Right forelimb (tissue), 1 donor: Measurements from ENCODE around the gene AFAP1L1.

Experiments used
- DNase-seq: peaks from one replicate; pipeline ENCODE4 v3.0.0-alpha.2; 2018

AFAP1L1 gene

DNA sequence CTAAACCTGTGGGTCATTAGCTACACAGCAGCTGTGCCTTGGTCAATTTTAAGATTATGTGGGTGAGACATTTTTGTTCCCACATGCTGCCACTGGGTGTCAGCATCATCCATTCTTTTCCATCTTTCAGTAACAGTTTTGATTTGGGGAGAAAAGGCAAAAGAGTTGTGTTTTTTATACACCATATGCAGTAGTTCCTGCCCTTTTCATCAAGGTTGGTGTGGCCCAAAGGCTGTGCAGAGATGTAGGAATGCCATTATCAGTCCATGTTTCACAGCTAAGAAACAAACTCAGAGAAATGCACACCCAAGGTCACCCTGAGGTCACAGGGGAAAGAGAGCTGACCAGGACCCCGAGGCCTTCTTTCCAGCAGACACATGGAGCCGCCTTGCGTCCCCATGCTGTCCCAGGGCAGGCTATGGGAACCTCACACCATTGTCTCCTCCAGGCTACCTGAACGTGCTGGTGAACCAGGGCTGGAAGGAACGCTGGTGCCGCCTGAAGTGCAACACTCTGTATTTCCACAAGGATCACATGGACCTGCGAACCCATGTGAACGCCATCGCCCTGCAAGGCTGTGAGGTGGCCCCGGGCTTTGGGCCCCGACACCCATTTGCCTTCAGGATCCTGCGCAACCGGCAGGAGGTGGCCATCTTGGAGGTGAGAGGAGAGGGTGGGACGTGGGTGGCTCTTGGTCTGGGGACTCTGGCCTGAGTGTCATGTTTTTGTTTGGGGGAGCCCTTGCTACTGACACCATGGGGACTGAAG is 45.8 kb downstream of the AFAP1L1 start:
- no peak for DNase-seq

DNA sequence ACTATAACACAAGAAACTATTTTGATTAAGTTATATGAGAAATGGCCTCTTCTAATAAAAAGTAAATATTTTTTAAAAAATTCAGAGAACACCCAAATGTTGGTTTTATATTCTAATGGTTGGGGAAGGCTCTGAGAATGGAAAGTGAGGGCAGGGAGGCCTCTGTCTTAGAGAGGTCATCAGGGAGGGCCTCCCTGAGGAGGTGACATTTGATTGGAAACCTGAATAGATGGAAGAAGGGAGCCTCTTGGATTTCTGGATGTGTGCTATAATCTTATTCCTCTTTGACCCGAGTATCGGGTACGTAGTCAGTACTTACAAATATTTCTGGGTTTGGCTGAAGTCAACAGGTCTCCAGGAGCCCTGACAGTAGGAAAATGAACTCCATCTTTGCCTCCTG is 47.5 kb downstream of the AFAP1L1 start:
- DNase-seq: no peak

DNA sequence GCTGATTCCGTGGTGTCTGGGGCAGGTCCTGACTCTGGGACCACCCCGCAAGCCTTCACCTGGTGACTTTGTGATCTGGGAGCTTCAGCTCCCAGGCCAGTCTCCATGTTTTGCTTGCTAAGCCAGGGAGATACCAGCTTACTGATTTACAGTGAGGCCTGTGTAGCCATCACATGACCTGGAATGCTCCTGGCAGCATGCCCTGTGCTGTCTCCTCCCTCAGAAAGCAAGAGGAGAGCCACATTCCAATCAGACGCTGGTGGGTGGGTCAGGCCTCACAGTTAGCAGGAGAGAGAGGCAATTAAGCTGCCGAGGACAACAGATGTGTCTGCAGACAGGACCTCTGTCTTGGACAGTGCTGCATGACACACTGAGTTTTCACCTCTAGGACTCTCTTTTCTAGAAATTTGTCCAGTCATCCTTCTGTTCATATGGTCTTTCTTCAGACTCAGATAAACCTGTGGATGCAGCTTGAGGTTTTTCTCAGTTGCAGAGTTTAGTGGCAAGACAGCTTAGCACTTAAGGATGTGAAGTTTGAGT is 49.2 kb downstream of the AFAP1L1 start:
- peak; percentile 79 for DNase-seq

DNA sequence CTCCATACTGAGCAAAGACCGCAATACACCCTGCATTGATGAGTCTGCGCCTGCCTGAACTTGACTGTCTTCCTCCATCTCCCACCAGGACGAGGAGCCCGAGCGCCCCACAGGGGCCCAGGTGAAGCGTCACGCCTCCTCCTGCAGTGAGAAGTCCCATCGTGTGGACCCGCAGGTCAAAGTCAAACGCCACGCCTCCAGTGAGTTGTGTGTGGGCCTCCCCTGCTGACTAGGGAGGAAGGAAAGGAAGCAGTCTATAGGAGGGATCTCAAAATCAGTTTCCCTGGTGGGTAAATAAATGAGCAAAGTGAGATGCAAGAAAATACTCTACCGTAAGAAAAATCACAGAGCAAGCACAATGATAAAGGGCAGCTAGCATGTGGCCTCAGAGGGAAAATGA is 50.9 kb downstream of the AFAP1L1 start:
- no peak for DNase-seq

DNA sequence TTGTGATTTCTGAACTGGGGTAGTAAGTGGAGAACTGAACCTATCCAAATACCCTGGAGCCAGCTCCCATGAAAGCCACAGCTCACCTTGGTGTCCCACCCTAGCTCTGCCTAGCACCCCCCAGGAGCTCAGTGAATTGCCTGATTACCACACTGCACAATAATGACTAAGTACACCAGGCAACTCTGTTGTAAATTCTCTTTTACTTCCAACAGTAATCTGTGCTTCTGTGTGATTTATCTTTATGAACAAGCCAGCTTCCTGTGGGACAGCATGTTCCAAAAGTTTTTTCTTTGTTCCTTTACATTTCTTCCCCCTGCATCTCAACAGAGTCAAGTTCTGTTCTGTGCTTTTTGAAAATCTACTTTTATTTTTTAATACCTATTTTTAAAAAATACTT is 51.6 kb downstream of the AFAP1L1 start:
- DNase-seq: no peak

DNA sequence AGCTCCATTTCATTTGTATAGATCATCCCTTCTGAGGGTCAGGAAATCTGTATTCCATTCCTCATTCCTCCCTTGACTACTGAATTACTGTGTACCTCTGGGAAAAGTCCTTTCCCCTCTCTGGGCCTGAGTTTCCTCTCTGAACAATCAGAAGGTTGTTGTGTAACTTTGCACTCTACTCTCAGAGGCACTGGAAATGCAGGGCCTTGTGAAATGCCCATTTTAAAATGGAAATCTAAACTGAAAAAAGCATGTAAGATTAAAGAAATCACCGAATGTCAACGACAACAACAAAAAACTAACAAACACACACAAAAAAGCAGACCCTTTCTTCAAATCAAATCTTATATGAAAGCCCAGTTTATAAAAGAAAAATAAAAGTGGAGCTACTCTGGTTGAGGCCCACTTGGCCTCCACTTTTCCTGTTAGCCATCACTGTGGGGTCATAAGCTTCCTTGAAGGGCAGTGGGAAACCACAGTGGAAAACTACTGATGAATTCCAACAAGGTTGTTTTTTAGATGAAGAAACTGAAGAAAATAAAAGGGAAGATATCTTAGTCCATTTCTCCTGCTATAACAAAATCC is 52.1 kb downstream of the AFAP1L1 start:
- no peak for DNase-seq

DNA sequence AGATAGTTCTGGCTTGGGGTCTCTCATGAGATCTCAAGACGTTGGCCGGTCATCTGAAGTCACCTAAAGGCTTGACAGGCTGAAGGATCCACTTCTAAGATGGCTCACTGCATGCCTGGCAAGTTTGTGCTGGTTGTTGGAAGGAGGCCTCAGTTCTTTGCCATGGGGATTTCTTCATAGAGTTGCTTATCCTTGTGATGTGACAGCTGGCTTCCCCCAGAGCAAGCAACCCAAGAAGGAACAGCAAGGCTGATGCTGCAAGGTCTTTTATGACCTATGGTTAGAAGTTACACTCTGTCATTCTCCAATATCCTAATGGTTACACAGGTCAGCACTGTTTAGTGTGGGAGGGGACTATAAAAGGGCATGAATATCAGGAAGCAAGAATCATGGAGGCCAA is 53.0 kb downstream of the AFAP1L1 start:
- DNase-seq: no peak

DNA sequence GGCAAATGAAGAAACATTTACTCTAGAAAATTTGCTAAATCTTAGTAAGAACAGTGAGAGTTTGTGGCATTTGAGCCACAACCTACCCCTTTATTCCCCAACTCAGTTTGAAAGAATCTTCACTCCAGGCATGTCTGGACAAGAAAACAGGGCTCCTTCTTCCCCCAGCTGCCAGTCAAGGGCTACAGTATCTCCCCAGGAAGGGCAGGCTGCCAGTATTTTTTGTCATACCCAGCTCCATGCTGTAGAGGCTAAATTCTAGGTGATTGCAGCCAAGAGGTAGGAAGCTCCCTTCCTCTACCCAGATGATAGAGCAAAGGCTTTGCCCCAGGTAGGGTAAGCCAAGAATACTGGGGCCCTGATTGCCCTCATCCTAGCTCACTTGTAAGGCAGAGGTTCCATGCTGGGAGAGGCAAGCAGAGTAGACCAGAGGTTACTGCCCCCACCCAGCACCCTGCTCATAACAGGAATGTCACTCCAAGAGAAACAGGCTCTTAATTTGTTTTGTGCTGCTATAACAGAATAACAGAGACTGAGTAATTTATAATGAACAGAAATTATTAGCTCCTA is 53.6 kb downstream of the AFAP1L1 start:
- DNase-seq: no peak

DNA sequence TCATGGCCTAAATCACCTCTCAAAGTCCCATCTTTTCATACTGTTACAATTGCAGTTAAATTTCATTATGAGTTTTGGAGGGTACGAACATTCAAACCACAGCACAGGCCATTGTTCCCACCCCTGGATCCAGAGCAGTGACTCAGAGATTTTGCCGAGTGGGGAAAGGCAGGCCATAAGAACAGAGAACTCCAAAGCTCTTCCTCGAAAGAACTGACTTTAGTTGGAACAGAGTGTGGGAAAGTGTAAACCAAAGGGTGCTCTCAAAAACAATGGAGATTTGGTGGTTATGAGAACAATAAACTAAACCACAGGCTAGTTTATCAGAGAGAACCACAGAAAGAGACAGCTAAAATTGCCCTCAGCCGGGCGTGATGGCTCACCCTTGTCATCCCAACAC is 54.2 kb downstream of the AFAP1L1 start:
- no peak for DNase-seq

DNA sequence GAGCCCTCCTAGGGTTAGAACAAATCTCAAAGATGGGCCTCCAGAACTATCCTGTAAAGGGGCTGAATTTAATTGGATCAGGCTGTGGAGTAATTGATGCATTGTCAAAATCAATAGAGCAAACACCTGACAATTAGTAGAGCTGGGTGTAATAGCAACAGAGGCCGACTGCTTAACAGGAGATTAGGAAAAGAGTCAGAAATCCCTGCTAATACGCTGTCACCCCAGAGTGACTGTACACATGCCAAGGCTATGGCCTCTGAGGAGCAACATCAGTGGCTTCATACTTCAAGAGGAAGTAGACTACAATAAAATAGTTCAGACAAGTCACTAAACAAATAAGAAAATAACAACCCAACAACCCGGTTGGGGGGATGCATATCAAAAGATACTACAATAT is 55.0 kb downstream of the AFAP1L1 start:
- DNase-seq: no peak

DNA sequence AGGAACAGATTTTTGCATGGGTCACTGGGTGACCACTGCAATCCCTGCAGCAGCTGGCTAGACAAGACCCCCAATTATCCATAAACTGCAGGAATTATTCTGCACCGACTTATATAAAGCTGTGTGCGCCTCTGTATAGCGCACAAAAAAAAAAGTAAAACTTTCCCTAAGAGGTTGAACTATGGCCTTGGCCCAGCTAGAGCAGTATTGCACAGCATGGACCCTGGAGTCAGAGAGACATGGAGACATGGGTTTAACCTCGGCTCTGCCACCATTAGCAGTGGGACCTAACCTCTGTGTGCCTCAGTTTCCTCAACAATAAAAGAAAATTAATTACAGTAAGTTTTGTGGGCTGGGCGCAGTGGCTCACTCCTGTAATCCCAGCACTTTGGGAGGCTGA is 56.5 kb downstream of the AFAP1L1 start:
- no peak for DNase-seq

DNA sequence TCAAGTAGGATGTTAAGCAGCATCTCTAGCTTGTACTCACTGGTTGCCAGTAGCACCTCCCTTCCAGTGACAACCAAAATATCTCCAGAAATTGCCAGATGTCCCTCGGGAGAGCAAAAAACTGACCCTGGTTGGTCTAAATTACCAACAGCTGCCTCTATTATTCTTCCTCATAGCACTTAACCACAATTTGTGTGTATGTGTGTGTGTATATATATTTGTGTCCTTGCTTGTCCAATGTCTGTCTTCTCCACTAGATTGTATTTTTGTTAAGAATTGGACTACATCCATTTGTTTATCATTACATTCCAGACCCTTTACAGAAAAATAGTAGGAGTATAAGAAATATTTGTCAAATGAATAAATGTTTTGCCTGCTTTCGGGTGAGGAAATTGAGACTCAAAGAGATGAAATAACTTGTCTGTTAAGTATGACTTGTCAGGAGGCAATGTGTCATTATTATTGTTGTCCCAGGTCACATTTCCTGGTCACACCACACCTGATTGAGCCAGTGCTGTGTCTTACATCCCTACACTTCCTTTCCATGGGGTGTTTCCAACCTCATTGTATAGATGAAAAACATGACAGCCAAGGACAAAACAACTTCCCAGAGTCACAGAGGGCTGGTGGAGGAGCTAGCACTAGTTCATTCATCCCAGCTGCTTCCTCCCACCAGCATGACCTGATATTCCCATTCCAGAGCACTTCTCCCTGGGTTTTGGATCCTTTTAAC is 62.2 kb downstream of the AFAP1L1 start:
- no peak for DNase-seq

DNA sequence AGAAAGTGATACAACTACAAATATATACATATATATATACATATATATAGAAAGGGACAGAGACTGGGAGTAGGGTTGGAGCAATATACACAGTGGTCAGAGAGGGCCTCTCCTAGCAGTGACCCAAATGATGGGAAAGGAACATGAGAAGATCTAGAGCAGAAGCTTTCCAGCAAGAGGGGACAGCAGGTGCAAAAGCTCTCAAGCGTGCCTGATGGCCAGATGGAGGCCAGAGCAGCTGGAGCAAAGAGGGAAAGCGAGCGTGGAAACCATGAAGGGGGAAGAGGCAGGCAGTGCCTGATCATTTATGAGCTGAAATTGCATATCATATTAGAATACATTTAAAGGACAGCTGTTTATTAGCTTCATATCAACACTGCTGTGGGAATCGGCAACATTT is 66.1 kb downstream of the AFAP1L1 start:
- no peak for DNase-seq

DNA sequence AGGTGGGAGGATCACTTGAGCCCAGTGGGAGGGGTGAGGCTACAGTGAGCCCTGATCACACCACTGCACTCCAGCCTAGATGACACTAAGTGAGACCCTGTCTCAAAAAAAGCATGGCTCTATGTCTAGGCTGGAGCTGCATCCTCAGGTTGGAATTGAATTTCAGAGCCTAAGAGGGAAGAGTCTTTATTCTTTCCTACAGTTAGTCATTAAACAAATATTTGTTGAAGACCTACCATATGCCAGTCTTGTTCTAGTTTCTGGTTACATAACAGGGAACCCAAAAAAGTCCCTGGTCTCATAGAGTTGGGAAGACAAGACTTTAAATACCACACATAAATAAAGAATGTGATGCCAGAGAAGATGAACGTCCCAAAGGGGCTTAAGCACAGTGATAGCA is 66.7 kb downstream of the AFAP1L1 start:
- no peak for DNase-seq

DNA sequence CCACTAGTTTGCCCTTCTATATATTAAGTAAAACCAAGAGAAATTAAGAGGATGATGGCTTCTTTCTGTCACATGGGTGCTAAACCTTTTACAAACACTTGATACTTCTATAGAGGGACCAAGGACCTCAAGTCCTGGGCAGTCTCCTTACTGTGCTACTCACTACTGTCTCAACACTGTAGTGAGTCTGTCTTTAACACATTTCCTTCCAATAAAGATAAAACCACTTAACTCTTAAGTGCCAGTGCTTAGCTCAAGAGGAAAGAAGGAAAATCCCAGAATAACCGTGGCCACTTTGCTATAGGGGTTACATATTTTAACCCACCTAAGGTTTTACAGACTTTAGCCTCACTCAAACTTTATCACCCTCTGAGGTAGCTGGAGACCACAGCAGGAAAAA is 69.3 kb downstream of the AFAP1L1 start:
- DNase-seq: no peak

DNA sequence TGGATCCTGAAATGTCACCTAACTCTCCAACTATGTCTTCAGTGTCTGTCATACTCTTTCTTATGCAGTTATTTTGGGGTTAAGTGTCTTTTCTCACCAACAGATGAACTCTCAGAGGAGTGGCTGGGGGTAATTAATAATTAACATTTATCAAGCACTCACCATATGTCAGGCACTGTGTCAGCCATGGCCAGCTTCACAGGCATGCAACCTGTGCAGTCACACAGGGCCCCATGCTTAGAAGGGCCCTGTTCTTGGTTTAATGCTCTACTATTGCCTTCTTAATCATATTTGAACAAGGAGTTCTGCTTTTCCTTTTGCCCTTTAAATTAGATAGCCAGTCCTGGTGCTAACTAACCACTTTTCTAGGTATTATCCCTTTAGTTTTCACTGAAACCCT is 70.2 kb downstream of the AFAP1L1 start:
- DNase-seq: no peak

DNA sequence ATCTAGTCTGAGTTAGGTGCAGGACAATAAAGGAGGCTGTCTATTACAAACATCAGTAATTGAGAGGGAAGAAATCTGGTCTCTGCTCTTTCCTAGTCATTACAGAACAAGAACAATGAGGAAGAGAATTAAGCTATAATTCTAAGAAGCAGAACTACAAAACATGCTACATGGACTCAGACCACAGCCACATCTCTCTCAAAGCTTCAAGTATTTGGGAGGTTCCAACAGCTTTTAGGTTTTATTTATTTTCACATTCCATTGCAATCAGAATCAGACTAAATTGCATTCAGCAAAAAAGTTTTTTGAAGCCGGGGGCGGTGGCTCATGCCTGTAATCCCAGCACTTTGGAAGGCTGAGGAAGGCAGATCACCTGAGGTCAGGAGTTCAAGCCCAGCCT is 72.5 kb downstream of the AFAP1L1 start:
- no peak for DNase-seq

DNA sequence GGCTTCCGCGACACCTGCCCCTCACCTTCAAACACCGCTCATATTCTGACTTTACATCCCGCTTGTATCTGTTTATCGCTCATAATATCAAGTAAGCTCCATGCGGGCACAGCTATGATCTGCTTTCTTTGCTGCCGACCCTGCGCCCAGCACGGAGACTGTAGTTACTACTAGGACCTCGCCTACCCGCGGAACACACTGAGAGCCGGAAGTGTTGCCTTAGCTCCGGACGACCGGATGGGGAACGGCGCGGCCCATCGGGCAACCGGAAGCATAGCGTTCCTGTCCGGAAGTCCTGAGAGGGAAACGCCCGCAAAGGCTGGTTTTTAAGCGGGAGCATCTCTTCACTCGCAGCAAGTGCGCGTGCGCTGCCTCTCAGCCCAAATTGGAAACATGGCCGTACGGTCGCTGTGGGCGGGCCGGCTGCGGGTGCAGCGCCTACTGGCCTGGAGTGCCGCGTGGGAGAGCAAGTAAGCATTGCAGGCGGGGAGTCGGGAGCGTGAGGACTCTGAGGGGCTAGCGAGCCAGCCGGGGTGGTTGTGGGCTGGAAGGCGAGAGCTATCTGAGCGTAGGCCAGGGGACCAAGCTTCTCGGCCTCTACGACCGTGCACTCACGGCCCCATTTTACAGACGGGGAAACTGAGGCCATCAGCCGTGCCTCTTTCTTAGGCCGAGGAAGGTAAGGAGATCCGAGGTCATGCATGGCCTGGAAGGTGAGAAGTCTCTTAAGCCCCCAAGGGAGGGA is 73.7 kb downstream of the AFAP1L1 start, which contains the start of gene GRPEL2:
GRPEL2 (plus strand) TSS at position 353 of the 745 bp plus-strand sequence; CDS start at position 394, 41 bp downstream.
- DNase-seq: peak; percentile 96

DNA sequence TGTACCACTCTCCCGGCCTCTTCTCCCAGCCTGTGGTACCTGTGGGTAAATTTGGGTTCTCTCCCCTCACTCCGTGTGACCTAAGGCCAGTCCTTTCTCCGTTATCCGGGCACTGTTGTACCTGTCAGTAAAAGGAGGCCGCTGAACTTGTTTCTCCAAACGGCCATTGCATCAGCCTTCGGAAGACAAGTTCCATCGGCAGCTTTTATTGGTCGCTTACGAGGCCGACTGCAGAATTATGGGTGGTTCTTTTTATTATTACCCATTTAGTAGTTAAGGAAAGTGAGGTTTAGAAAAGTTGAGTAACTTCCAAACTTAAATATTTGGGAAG is 74.2 kb downstream of the AFAP1L1 start:
- no peak for DNase-seq

DNA sequence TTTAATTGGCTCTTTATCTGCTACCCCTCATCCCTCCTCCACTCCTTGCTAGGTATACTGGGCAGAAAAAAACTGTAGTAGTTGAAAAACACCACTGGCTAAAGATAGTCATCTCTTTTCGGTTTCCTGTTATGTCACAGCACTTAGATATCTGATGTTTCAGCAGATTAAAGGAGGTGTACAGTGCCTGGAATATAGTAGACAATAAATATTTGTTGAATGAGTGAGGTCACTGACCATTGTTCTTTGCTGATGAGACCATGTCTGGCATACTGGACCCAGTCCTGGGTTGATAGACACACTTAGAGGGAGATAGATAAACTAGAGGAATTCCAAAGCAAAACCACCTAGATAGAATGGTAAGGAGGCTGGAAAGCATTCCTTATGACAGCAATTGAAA is 76.9 kb downstream of the AFAP1L1 start:
- no peak for DNase-seq

DNA sequence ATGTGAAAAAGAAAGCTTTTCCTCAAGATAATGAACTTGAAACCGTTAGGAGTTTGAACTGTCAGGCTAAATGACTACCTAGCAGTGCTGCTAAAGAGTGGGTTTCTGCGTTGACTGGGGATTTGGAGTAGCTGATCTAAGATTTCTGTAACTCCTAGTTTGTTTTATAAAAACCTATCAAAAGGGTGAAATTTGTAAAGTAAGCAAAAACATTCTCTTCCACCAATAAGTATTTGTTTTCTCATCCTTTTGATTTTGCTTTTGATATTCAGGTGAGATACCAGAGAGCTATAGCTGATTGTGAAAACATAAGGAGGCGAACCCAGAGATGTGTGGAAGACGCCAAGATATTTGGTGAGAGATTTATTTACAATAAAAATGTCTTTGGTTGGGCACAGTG is 77.7 kb downstream of the AFAP1L1 start:
- DNase-seq: no peak

DNA sequence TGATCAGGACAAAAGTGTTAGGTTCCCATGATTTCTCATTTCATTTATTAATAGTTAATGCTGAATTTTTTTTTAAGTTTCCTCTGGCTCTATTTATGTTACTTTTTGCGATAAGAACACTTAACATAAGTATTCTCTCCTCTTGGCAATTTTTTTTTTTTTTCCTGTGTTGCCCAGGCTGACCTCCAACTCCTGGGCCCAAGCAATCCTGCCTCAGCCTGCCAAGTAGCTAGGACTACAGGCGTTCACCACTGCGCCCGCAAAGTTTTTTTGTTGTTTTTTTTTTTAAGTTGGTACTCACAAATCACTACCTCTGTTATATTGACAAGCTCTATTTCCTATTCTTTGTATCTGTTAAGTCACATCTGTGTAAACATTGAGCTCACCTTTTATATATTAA is 80.5 kb downstream of the AFAP1L1 start:
- DNase-seq: no peak

DNA sequence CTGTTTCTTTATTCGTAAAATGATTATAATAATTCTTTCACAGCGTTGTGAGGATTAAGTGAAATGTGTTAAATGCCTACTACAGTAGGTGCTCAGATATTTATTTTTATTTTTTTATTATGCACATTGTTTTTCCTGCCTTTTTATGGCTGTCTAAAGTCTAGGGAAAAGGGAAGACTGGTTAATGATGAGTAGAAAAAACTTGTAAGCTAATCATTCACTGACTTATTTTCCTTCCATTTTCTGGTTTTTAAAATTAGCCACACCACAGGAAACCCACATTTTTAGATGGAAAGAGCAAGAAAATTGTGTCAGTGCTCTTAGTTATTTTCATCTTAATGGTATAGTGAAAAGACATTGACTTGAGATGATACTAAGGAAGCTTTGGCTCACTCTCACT is 82.3 kb downstream of the AFAP1L1 start:
- no peak for DNase-seq
